H1 (cell line): Measurements from ENCODE around the gene ATP2A3. TPM values are rescaled to one million over a fixed set of nuclear protein-coding genes. Genes with fewer than 3 reads are reported as not detected.

Source experiments
- CTCF ChIA-PET: fragments of 300-600 bp; sonication (Branson Sonifier 250); formaldehyde crosslinking; loops from one replicate; lab custom pipeline; 2021; ENCODE audit not compliant: partially characterized antibody; lab: Charles Lee
- POLR2A ChIA-PET: fragments of 300-600 bp; sonication (Branson Sonifier 250); formaldehyde crosslinking; loops from one replicate; lab custom pipeline; 2021; ENCODE audit warnings: inconsistent platforms; ENCODE audit not compliant: partially characterized antibody; lab: Charles Lee
- DNase-seq, 2 experiments: peaks; one replicate each; pipeline versions ENCODE4 v3.0.0 to v3.0.0-alpha.2; 2010 to 2022; ENCODE audit warnings: low spot score in 2 of 2, low read depth in 1 of 2, mixed read lengths in 1 of 2
- FAIRE-seq: peaks from 2 replicates; lab custom pipeline; 2011; peaks lifted over from hg19 to GRCh38; lab: Jason Lieb, UNC
- H2AFZ ChIP-seq: 2 replicates; pipeline ENCODE4 v1.8.1; 2012; ENCODE audit warnings: low read length, inconsistent platforms
- H2AK5ac ChIP-seq: 2 replicates; pipeline ENCODE4 v1.6.1; 2013; ENCODE audit warnings: low read depth, low read length
- H2BK120ac ChIP-seq: replicated peaks from 2 replicates; pipeline ENCODE3; 2013; ENCODE audit warnings: low read depth, low read length, inconsistent platforms
- H2BK12ac ChIP-seq: 2 replicates; pipeline ENCODE4 v1.6.1; 2013; ENCODE audit warnings: low read depth, low read length
- H2BK15ac ChIP-seq: 2 replicates; pipeline ENCODE4 v1.6.1; 2013; ENCODE audit warnings: low read length
- H2BK20ac ChIP-seq: 2 replicates; pipeline ENCODE4 v1.6.1; 2013; ENCODE audit warnings: low read length
- H2BK5ac ChIP-seq: 2 replicates; pipeline ENCODE4 v1.6.1; 2013; ENCODE audit warnings: low read depth, low read length
- H3K14ac ChIP-seq: 2 replicates; pipeline ENCODE4 v1.6.1; 2013; ENCODE audit warnings: inconsistent platforms; ENCODE audit not compliant: insufficient read length
- H3K18ac ChIP-seq: 2 replicates; pipeline ENCODE4 v1.6.1; 2013; ENCODE audit warnings: low read length; ENCODE audit errors: extremely low read depth
- H3K23ac ChIP-seq: 2 replicates; pipeline ENCODE4 v1.6.1; 2013; ENCODE audit warnings: inconsistent platforms; ENCODE audit not compliant: insufficient read length
- H3K23me2 ChIP-seq: 2 replicates; pipeline ENCODE4 v1.6.1; 2013; ENCODE audit warnings: low read depth, low read length
- H3K27ac ChIP-seq: 2 replicates; pipeline ENCODE4 v1.6.1; 2011; ENCODE audit warnings: low read depth, low read length, inconsistent platforms
- H3K27me3 ChIP-seq, 4 experiments: replicated peaks in 1 of 4; 1 replicate in 1 of 4; 2 replicates in 3 of 4; pipeline versions ENCODE4 v1.6.1 to v1.8.1; 2011 to 2013; ENCODE audit warnings: low read length in 3 of 4, mild to moderate bottlenecking in 3 of 4, inconsistent platforms in 2 of 4, mixed read lengths in 2 of 4, moderate library complexity in 1 of 4; ENCODE audit not compliant: control insufficient read depth in 3 of 4, insufficient read depth in 3 of 4; ENCODE audit errors: extremely low read depth in 1 of 4
- H3K36me3 ChIP-seq, 4 experiments: 2 replicates each; pipeline versions ENCODE4 v1.6.1 to v1.8.1; 2011 to 2013; ENCODE audit warnings: mild to moderate bottlenecking in 4 of 4, low read length in 3 of 4, moderate library complexity in 2 of 4, control low read depth in 1 of 4, inconsistent platforms in 1 of 4; ENCODE audit not compliant: insufficient read depth in 4 of 4, control insufficient read depth in 2 of 4
- H3K4ac ChIP-seq: replicated peaks from 2 replicates; pipeline ENCODE3; 2013; ENCODE audit warnings: low read length, low read depth, mixed read lengths, inconsistent platforms; ENCODE audit not compliant: insufficient read length
- H3K4me1 ChIP-seq, 4 experiments: replicated peaks in 1 of 4; 1 replicate in 1 of 4; 2 replicates in 3 of 4; pipeline versions ENCODE4 v1.6.1 to v1.8.1; 2011 to 2013; ENCODE audit warnings: low read length in 3 of 4, inconsistent platforms in 2 of 4, mixed read lengths in 1 of 4; ENCODE audit not compliant: insufficient read depth in 4 of 4, control insufficient read depth in 3 of 4
- H3K4me2 ChIP-seq, 2 experiments: 2 replicates each; pipeline versions ENCODE4 v1.6.1 to v1.8.1; 2011 to 2013; ENCODE audit warnings: low read depth in 2 of 2, low read length in 2 of 2, control low read depth in 1 of 2, inconsistent platforms in 1 of 2, mild to moderate bottlenecking in 1 of 2; ENCODE audit not compliant: insufficient read depth in 1 of 2
- H3K4me3 ChIP-seq, 4 experiments: fragments of 200-600, 300-600 bp in 1 of 4; sonication (generic), shearing (Covaris generic), sonication (Bioruptor Twin) in 1 of 4; 2 replicates each; pipeline versions ENCODE4 v1.5.1 to v1.8.1; 2011 to 2016; ENCODE audit warnings: low read length in 4 of 4, low read depth in 3 of 4, control low read depth in 2 of 4, inconsistent platforms in 2 of 4, mild to moderate bottlenecking in 2 of 4, mixed read lengths in 1 of 4, moderate library complexity in 1 of 4; ENCODE audit not compliant: insufficient read depth in 2 of 4; ENCODE audit errors: extremely low read depth in 1 of 4
- H3K56ac ChIP-seq: replicated peaks from 2 replicates; pipeline ENCODE3; 2013; ENCODE audit warnings: low read depth, mild to moderate bottlenecking, mixed read lengths, low read length, inconsistent platforms; ENCODE audit not compliant: insufficient read length
- H3K79me1 ChIP-seq: 2 replicates; pipeline ENCODE4 v1.6.1; 2013; ENCODE audit warnings: low read depth, low read length, control low read depth
- H3K79me2 ChIP-seq, 2 experiments: 2 replicates each; pipeline versions ENCODE4 v1.6.1 to v1.8.1; 2012 to 2013; ENCODE audit warnings: low read length in 2 of 2, mild to moderate bottlenecking in 2 of 2, inconsistent platforms in 1 of 2; ENCODE audit not compliant: insufficient read depth in 2 of 2, control insufficient read depth in 1 of 2
- H3K9ac ChIP-seq, 4 experiments: replicated peaks in 1 of 4; 1 replicate in 1 of 4; 2 replicates in 3 of 4; pipeline versions ENCODE4 v1.6.1 to v1.8.1; 2011 to 2013; ENCODE audit warnings: low read depth in 3 of 4, low read length in 3 of 4, control low read depth in 2 of 4, mild to moderate bottlenecking in 2 of 4, moderate library complexity in 2 of 4, inconsistent platforms in 1 of 4; ENCODE audit errors: extremely low read depth in 1 of 4
- H3K9me3 ChIP-seq, 2 experiments: 2 replicates each; pipeline versions ENCODE4 v1.6.1 to v1.8.1; 2012 to 2013; ENCODE audit warnings: mild to moderate bottlenecking in 2 of 2, moderate library complexity in 2 of 2, control low read depth in 1 of 2, inconsistent platforms in 1 of 2, low read depth in 1 of 2, low read length in 1 of 2, mixed read lengths in 1 of 2; ENCODE audit not compliant: insufficient read depth in 2 of 2
- H4K20me1 ChIP-seq, 2 experiments: replicated peaks in 1 of 2; 2 replicates each; pipeline versions ENCODE3 to v1.8.1; 2011 to 2013; ENCODE audit warnings: inconsistent platforms in 2 of 2, low read length in 2 of 2, mild to moderate bottlenecking in 1 of 2; ENCODE audit not compliant: insufficient read depth in 2 of 2, control insufficient read depth in 1 of 2
- H4K5ac ChIP-seq: 2 replicates; pipeline ENCODE4 v1.6.1; 2013; ENCODE audit warnings: low read length, low read depth, mixed read lengths, inconsistent platforms; ENCODE audit not compliant: insufficient read length
- H4K8ac ChIP-seq: 2 replicates; pipeline ENCODE4 v1.8.0; 2013; ENCODE audit warnings: mild to moderate bottlenecking, moderate library complexity, low read length, inconsistent platforms; ENCODE audit not compliant: insufficient read depth; ENCODE audit errors: extremely low read depth
- H4K91ac ChIP-seq: replicated peaks from 2 replicates; pipeline ENCODE3; 2013; ENCODE audit warnings: low read length, mixed read lengths, inconsistent platforms; ENCODE audit not compliant: insufficient read length
- TEAD4 ChIP-seq: IDR thresholded peaks from 2 replicates; pipeline ENCODE4 v1.6.1; 2012; ENCODE audit warnings: low read depth, low read length, inconsistent platforms, mixed read lengths
- WGBS, 2 experiments: shearing (Covaris generic) in 1 of 2; methylation state at CpG; one replicate each; pipeline versions ENCODE4 v1.1.6 to v1.1.7; 2013 to 2015; ENCODE audit warnings: low lambda C conversion rate in 2 of 2, mixed read lengths in 2 of 2, inconsistent platforms in 1 of 2, low coverage in 1 of 2, missing lambda C conversion rate in 1 of 2; ENCODE audit not compliant: insufficient replicate concordance in 2 of 2, insufficient coverage in 1 of 2, insufficient read length in 1 of 2; ENCODE audit errors: extremely low coverage in 1 of 2, missing lambda C conversion rate in 1 of 2; 5-methylcytosine and 5-hydroxymethylcytosine counted together
- polyA plus RNA-seq, 7 experiments: library from polyadenylated mRNA; depleted of rRNA in 3 of 7; stranded (reverse) in 5 of 7; unstranded in 2 of 7; fragments of >200 nt in 5 of 7; fragments of 200-250 nt in 2 of 7; gene quantifications; 1 replicate in 5 of 7; 2 replicates in 1 of 7; 4 replicates in 1 of 7; pipeline versions ENCODE4 v1.2.1 to v1.2.3, GENCODE V29; 2011 to 2013; ENCODE audit warnings: missing spikeins in 2 of 7, mixed read lengths in 2 of 7
- total RNA-seq: library from RNA; stranded (reverse); fragmentation: NEBNext Ultra II Directional; extraction: Animal tissue kit (Norgen Biotek cat#: 25700); gene quantifications from 2 replicates; pipeline ENCODE4 v1.2.1, GENCODE V29; 2021

Gene ATP2A3
- total and polyA plus RNA-seq, 2 of the 8 experiments (the other 6 are each of a cell fraction or from before 2014, with no cell fraction given) = 18.4 to 32.5 TPM

DNA sequence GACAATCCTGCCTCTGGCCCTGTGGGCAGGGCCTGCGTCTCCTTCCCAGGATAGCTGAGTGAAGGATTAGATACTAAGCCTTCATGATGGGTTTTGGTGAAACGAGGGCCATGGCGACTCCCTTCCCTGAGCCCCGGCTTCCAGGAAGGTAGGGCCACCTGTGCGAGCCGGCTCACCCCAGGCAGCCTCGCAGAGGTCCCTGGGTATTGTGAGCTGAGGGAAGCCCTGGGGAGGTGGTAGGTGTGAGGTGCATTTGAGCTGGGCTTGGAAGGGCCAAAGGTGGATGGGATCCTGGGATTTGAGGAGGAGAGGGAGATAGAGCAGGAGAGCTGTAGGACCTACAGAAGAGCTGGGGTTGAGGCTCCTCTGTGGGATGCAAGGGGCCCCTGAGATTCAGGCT, 41.5 kb downstream of the ATP2A3 start:
- no peak overlapping the region for H3K9ac ChIP-seq
- TF ChIP-seq TEAD4 = no peak

More for the DNA sequence above, 41.5 kb downstream of the ATP2A3 start:
- Histone ChIP-seq H3K56ac (no peak overlapping the region), H3K36me3 (no peaks in the 10 kb centered on the region), H2BK20ac (no peak overlapping the region), H2BK15ac (no peak overlapping the region), H3K4ac (no peak overlapping the region), H3K9me3 (no peaks in the 10 kb centered on the region), H4K5ac (no peak overlapping the region), H2BK120ac (no peak overlapping the region), H3K27ac (no peak overlapping the region), H4K91ac (no peak overlapping the region), H2BK5ac (no peak overlapping the region), H4K8ac (no peak overlapping the region), H3K23ac (no peak overlapping the region), H3K27me3 (no peaks in the 10 kb centered on the region), H3K4me2 (no peak overlapping the region), H2AFZ (no peak overlapping the region), H3K4me1 (peaks cover 0 to 4% (median 0%) of the 10 kb centered on the region in 4 experiments; a peak in 3 of 7 replicates), H3K14ac (no peak overlapping the region), H3K79me2 (no peaks in the 10 kb centered on the region), H3K79me1 (no peaks in the 10 kb centered on the region), H3K4me3 (no peak overlapping the region), H3K23me2 (no peaks in the 10 kb centered on the region), H4K20me1 (no peaks in the 10 kb centered on the region), H2BK12ac (no peak overlapping the region), H2AK5ac (no peak overlapping the region), H3K18ac (no peak overlapping the region)
- ChIA-PET CTCF (interaction anchor here (0.7 to 4.7 kb wide), 3 partner anchors 9 to 86 kb away, joined by 3 to 42 read pairs (median 5); no protein-coding TSS in a partner anchor), POLR2A (interaction anchor here (1.0 to 1.4 kb wide), 2 partner anchors 15 to 84 kb away, joined by 3 to 5 read pairs; no protein-coding TSS in a partner anchor)
- no peak for FAIRE-seq
- no peak for DNase-seq
- WGBS, 2 experiments = 96% methylated on average over 7 of the region's 7 CpGs; no CpG with 5 or more reads in 1 of the 2 experiments
